Activated T-cell treated with anti-CD3 and anti-CD28 coated beads, Interleukin-2, amount 50 U/mL, for 72 hours (primary cell): ENCODE results near the gene LSS. TPM values are rescaled to one million over a fixed set of nuclear protein-coding genes. Genes with fewer than 3 reads are reported as not detected.

Experiments used
- ATAC-seq, 2 donors: fragments of 150-1000 bp; cut with Tn5 transposase; replicated peaks in 1 of 2; 2 replicates each; pipeline ENCODE4 v1.10.0; 2021; ENCODE audit warnings: moderate library complexity in 2 of 2, mild to moderate bottlenecking in 1 of 2
- DNase-seq, 2 donors: peaks; one replicate each; pipeline ENCODE4 v3.0.0; 2021 to 2022; ENCODE audit warnings: mixed read lengths in 1 of 2
- H3K27ac Mint-ChIP-seq: one replicate; pipeline ENCODE4 v1.8.0; 2022; ENCODE audit warnings: mild to moderate bottlenecking, moderate library complexity, mixed read lengths
- H3K27me3 Mint-ChIP-seq: one replicate; pipeline ENCODE4 v1.8.0; 2022; ENCODE audit warnings: low read depth, mixed read lengths
- H3K36me3 Mint-ChIP-seq, 2 donors: one replicate each; pipeline ENCODE4 v1.8.0; 2022; ENCODE audit warnings: mixed read lengths in 2 of 2, mild to moderate bottlenecking in 1 of 2; ENCODE audit not compliant: insufficient read depth in 2 of 2
- H3K4me1 Mint-ChIP-seq: one replicate; pipeline ENCODE4 v1.8.0; 2022; ENCODE audit warnings: low read depth, mixed read lengths
- H3K4me3 Mint-ChIP-seq, 2 donors: one replicate each; pipeline ENCODE4 v1.8.0; 2022; ENCODE audit warnings: mild to moderate bottlenecking in 2 of 2, mixed read lengths in 2 of 2, moderate library complexity in 2 of 2
- H3K9me3 Mint-ChIP-seq, 2 donors: one replicate each; pipeline ENCODE4 v1.8.0; 2022; ENCODE audit warnings: mixed read lengths in 2 of 2
- total RNA-seq, 2 donors: library from RNA; stranded (reverse); gene quantifications; one replicate each; pipeline ENCODE4 v1.2.3, GENCODE V29; 2022

Gene LSS
- total RNA-seq, 2 donors from 2014 or later = 18.9 to 22.4 TPM

- no peak for ATAC-seq
- Mint-ChIP-seq H3K36me3 (no peaks in the 10 kb centered on the region), H3K27me3 (no peaks in the 10 kb centered on the region), H3K4me1 (no peaks in the 10 kb centered on the region), H3K27ac (no peak overlapping the region), H3K4me3 (no peak overlapping the region), H3K9me3 (no peaks in the 10 kb centered on the region)
- no peak for DNase-seq
Observed at GRCh38 chr21:46212721-46213484, 15.7 kb downstream of the LSS start.

- Mint-ChIP-seq H3K27ac (no peak overlapping the region), H3K4me3 (no peak overlapping the region), H3K9me3 (no peaks in the 10 kb centered on the region), H3K36me3 (no peaks in the 10 kb centered on the region), H3K27me3 (no peaks in the 10 kb centered on the region), H3K4me1 (no peaks in the 10 kb centered on the region)
- DNase-seq (no peak), ATAC-seq (no peak)
Observed at GRCh38 chr21:46211786-46212720, 16.5 kb downstream of the LSS start.

GRCh38 chr21:46211376-46211775, 17.2 kb downstream of the LSS start:
- Mint-ChIP-seq H3K27ac (no peak overlapping the region), H3K36me3 (no peaks in the 10 kb centered on the region), H3K9me3 (no peaks in the 10 kb centered on the region), H3K4me1 (no peaks in the 10 kb centered on the region), H3K27me3 (no peaks in the 10 kb centered on the region), H3K4me3 (no peak overlapping the region)
- ATAC-seq (no peak), DNase-seq (no peak)

- no peak for DNase-seq
- no peaks in the 10 kb centered on the region for H3K4me1 Mint-ChIP-seq
- no peaks in the 10 kb centered on the region for H3K9me3 Mint-ChIP-seq
- no peak for ATAC-seq
- H3K27me3 Mint-ChIP-seq = no peaks in the 10 kb centered on the region
- no peaks in the 10 kb centered on the region for H3K36me3 Mint-ChIP-seq
- H3K27ac Mint-ChIP-seq = no peak overlapping the region
- no peak overlapping the region for H3K4me3 Mint-ChIP-seq
Observed at GRCh38 chr21:46210378-46211136, 18.0 kb downstream of the LSS start.

GRCh38 chr21:46208761-46209721, 19.5 kb downstream of the LSS start:
- ATAC-seq (no peak), DNase-seq (no peak)
- Mint-ChIP-seq H3K9me3 (no peaks in the 10 kb centered on the region), H3K4me3 (no peak overlapping the region), H3K27ac (no peak overlapping the region), H3K27me3 (no peaks in the 10 kb centered on the region), H3K4me1 (no peaks in the 10 kb centered on the region), H3K36me3 (no peaks in the 10 kb centered on the region)

DNA sequence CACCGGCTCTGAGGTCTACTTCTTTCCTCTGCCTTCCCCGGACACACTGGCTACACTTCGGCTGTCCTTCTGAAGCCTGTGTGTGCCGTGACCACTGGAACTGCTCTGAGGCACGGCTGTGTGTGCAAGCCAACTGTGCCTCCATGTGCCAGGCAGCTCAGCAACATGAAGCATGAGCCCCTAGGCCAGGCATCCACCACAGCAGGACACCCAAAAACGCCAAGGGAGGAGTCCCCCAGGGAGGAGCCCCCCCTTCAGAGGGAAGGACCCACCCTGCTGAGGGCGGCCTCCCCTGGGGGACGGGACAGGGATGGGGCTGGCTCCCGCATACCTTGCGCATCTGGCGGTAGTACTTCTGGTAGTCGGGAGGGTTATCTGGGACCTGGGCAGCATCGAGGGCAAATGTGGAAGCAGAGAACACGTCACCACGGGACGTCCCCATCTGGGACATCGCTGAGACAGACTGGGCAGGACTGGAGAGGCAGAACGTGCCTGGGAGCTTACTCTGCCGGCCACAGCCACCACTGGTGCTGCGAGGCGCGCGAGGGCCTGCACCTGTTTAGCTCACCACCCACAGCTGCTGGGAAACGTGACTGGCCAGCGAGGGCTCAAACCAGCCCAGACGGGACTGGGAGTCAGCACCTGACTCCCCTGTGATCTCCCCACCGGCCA, 20.5 kb downstream of the LSS start:
- ATAC-seq (no peak), DNase-seq (no peak)
- H3K4me1 Mint-ChIP-seq = no peaks in the 10 kb centered on the region
- H3K27ac Mint-ChIP-seq = no peak overlapping the region
- H3K36me3 Mint-ChIP-seq = no peaks in the 10 kb centered on the region
- no peaks in the 10 kb centered on the region for H3K9me3 Mint-ChIP-seq
- H3K4me3 Mint-ChIP-seq = no peak overlapping the region
- H3K27me3 Mint-ChIP-seq = no peaks in the 10 kb centered on the region

GRCh38 chr21:46207006-46207919, 21.3 kb downstream of the LSS start:
- no peak for DNase-seq

GRCh38 chr21:46206163-46207005, 22.2 kb downstream of the LSS start:
- Mint-ChIP-seq H3K27ac (no peak overlapping the region), H3K36me3 (peaks cover 0 to 2% of the 10 kb centered on the region in 2 donors), H3K4me3 (no peak overlapping the region), H3K27me3 (no peaks in the 10 kb centered on the region), H3K9me3 (no peaks in the 10 kb centered on the region), H3K4me1 (no peaks in the 10 kb centered on the region)
- no peak for DNase-seq
- no peak for ATAC-seq

More at GRCh38 chr21:46207006-46207919, 21.3 kb downstream of the LSS start:
- H3K36me3 Mint-ChIP-seq = peaks cover 0 to 2% of the 10 kb centered on the region in 2 donors
- no peaks in the 10 kb centered on the region for H3K4me1 Mint-ChIP-seq
- no peak for ATAC-seq
- no peak overlapping the region for H3K27ac Mint-ChIP-seq
- H3K27me3 Mint-ChIP-seq = no peaks in the 10 kb centered on the region
- H3K9me3 Mint-ChIP-seq = no peaks in the 10 kb centered on the region
- H3K4me3 Mint-ChIP-seq = no peak overlapping the region

DNA sequence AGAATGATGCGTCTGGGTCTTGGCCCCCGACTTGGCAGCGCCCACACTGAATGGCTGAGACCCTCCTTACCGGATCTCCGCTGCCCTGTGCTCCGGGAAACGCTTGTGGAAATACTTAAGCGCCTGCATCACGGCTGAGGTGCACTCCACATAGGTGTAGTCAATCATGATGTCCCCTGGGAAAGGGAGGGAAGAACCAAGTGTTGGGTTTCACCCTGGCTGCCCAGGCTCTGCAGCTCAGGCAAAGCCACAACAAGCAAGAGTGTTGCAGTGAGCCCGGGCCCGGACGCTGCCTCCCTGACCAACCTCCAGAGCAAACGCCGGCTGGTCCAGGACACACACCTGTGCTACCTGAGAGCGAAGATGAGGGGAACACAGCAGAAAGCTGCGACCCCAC, 22.8 kb downstream of the LSS start:
- Mint-ChIP-seq H3K9me3 (no peaks in the 10 kb centered on the region), H3K4me1 (no peaks in the 10 kb centered on the region), H3K27ac (no peak overlapping the region), H3K36me3 (peaks cover 0 to 2% of the 10 kb centered on the region in 2 donors), H3K27me3 (no peaks in the 10 kb centered on the region), H3K4me3 (no peak overlapping the region)
- no peak for ATAC-seq
- DNase-seq = no peak

- Mint-ChIP-seq H3K27me3 (no peaks in the 10 kb centered on the region), H3K36me3 (peaks cover 0 to 2% of the 10 kb centered on the region in 2 donors), H3K9me3 (no peaks in the 10 kb centered on the region), H3K4me3 (no peak overlapping the region), H3K27ac (no peak overlapping the region), H3K4me1 (no peaks in the 10 kb centered on the region)
- DNase-seq (no peak), ATAC-seq (no peak)
Observed at GRCh38 chr21:46205166-46205565, 23.4 kb downstream of the LSS start.
